Small intestine (tissue), 7 donors: ENCODE data around the gene FLRT1. TPM values are rescaled to one million over a fixed set of nuclear protein-coding genes. Genes with fewer than 3 reads are reported as not detected.

Source experiments
- DNase-seq, 2 donors: peaks; one replicate each; pipeline versions ENCODE4 v3.0.0 to v3.0.0-alpha.2; 2013
- FAIRE-seq: peaks from 2 replicates; lab custom pipeline; 2012; peaks lifted over from hg19 to GRCh38; lab: Jason Lieb, UNC
- H3K27ac ChIP-seq, 3 donors: one replicate each; pipeline ENCODE4 v1.5.1; 2013; ENCODE audit warnings: low read length in 2 of 3, mild to moderate bottlenecking in 2 of 3, control low read depth in 1 of 3, inconsistent platforms in 1 of 3, low read depth in 1 of 3, moderate library complexity in 1 of 3
- H3K27me3 ChIP-seq, 3 donors: one replicate each; pipeline ENCODE4 v1.6.1; 2013; ENCODE audit warnings: low read length in 3 of 3, inconsistent platforms in 1 of 3; ENCODE audit not compliant: control insufficient read depth in 3 of 3, insufficient read depth in 3 of 3
- H3K36me3 ChIP-seq, 3 donors: one replicate each; pipeline ENCODE4 v1.6.1; 2013; ENCODE audit warnings: low read length in 3 of 3, inconsistent platforms in 1 of 3, low read depth in 1 of 3, mild to moderate bottlenecking in 1 of 3, moderate library complexity in 1 of 3; ENCODE audit not compliant: control insufficient read depth in 3 of 3, insufficient read depth in 2 of 3
- H3K4me1 ChIP-seq, 3 donors: one replicate each; pipeline ENCODE4 v1.6.1; 2013; ENCODE audit warnings: low read length in 2 of 3, inconsistent platforms in 1 of 3, low read depth in 1 of 3, mild to moderate bottlenecking in 1 of 3, moderate library complexity in 1 of 3; ENCODE audit not compliant: control insufficient read depth in 3 of 3, insufficient read depth in 2 of 3
- H3K4me3 ChIP-seq, 3 donors: one replicate each; pipeline ENCODE4 v1.5.1; 2013; ENCODE audit warnings: low read length in 3 of 3, control low read depth in 1 of 3, inconsistent platforms in 1 of 3, low read depth in 1 of 3, mild to moderate bottlenecking in 1 of 3, moderate library complexity in 1 of 3
- H3K9me3 ChIP-seq, 2 donors: one replicate each; pipeline ENCODE4 v1.6.1; 2013; ENCODE audit warnings: low read depth in 1 of 2, low read length in 1 of 2; ENCODE audit not compliant: control insufficient read depth in 2 of 2, insufficient read depth in 1 of 2
- WGBS, 3 donors: extraction: QIAGEN DNeasy Blood & Tissue Kit; methylation state at CpG; one replicate each; pipeline ENCODE4 v1.1.7; 2013; 5-methylcytosine and 5-hydroxymethylcytosine counted together
- polyA plus RNA-seq, 4 donors: library from polyadenylated mRNA; stranded (reverse) in 3 of 4; unstranded in 1 of 4; fragments of 200-250 nt in 3 of 4; fragments of 120-200 nt in 1 of 4; gene quantifications; one replicate each; pipeline versions ENCODE4 v1.2.1 to v1.2.3, GENCODE V29; 2013
- donor health status: healthy with polysubstance abuse.
- donor health status: control.
- donor health status: control.
- donor health status: Bipolar disorder and iron deficiency.
- donor health status: healthy.

The FLRT1 gene
- polyA plus RNA-seq, 4 donors = 0.43 to 0.86 TPM; not detected in 2

GRCh38 chr11:64023712-64024710 lies 11.7 kb upstream of the FLRT1 start:
- DNase-seq (no peak), FAIRE-seq (no peak)
- no peaks in the 10 kb centered on the region for H3K36me3 ChIP-seq
- H3K4me3 ChIP-seq = no peak overlapping the region
- H3K27me3 ChIP-seq = peaks cover 0 to 6% (median 0%) of the 10 kb centered on the region in 3 donors
- WGBS, 3 donors = 79 to 92% (median 84%) methylated on average over 20 of the region's 20 CpGs
- H3K27ac ChIP-seq = peak overlapping the region in 1 of 3 donors; percentile 23
- H3K9me3 ChIP-seq = no peaks in the 10 kb centered on the region
- H3K4me1 ChIP-seq = peaks cover 0 to 12% (median 0%) of the 10 kb centered on the region in 3 donors

GRCh38 chr11:64025205-64025604 lies 10.5 kb upstream of the FLRT1 start:
- WGBS, 3 donors = 79 to 84% (median 79%) methylated on average over 4 of the region's 4 CpGs
- Histone ChIP-seq H3K27me3 (peaks cover 0 to 6% (median 0%) of the 10 kb centered on the region in 3 donors), H3K4me1 (peaks cover 0 to 12% (median 0%) of the 10 kb centered on the region in 3 donors), H3K27ac (no peak overlapping the region), H3K9me3 (no peaks in the 10 kb centered on the region), H3K36me3 (no peaks in the 10 kb centered on the region), H3K4me3 (no peak overlapping the region)
- no peak for FAIRE-seq
- DNase-seq = no peak

- Histone ChIP-seq H3K36me3 (no peaks in the 10 kb centered on the region), H3K27ac (no peak overlapping the region), H3K4me3 (no peak overlapping the region), H3K27me3 (peaks cover 0 to 6% (median 0%) of the 10 kb centered on the region in 3 donors), H3K9me3 (no peaks in the 10 kb centered on the region), H3K4me1 (peaks cover 0 to 12% (median 0%) of the 10 kb centered on the region in 3 donors)
- DNase-seq (no peak), FAIRE-seq (no peak)
- 83 to 86% (median 84%) methylated on average over 7 of the region's 7 CpGs for WGBS, 3 donors
Observed at GRCh38 chr11:64026575-64027205, 9.0 kb upstream of the FLRT1 start.

- H3K4me1 ChIP-seq = peaks cover 0 to 10% (median 0%) of the 10 kb centered on the region in 3 donors
- no peak for DNase-seq
- 51 to 81% (median 77%) methylated on average over 19 to 20 of the region's 20 CpGs for WGBS, 3 donors
- no peak for FAIRE-seq
- H3K27ac ChIP-seq = no peak overlapping the region
- no peaks in the 10 kb centered on the region for H3K36me3 ChIP-seq
- H3K9me3 ChIP-seq = no peaks in the 10 kb centered on the region
- peaks cover 0 to 8% (median 2%) of the 10 kb centered on the region in 3 donors for H3K27me3 ChIP-seq
- no peak overlapping the region for H3K4me3 ChIP-seq
Observed at GRCh38 chr11:64027651-64028397, 7.9 kb upstream of the FLRT1 start.

- Histone ChIP-seq H3K9me3 (no peaks in the 10 kb centered on the region), H3K4me1 (peaks cover 0 to 10% (median 0%) of the 10 kb centered on the region in 3 donors), H3K36me3 (no peaks in the 10 kb centered on the region), H3K27me3 (peaks cover 0 to 10% (median 5%) of the 10 kb centered on the region in 3 donors), H3K27ac (no peak overlapping the region), H3K4me3 (no peak overlapping the region)
- no peak for FAIRE-seq
- 18 to 35% (median 31%) methylated on average over 10 to 22 of the region's 22 CpGs for WGBS, 3 donors
- no peak for DNase-seq
Observed at GRCh38 chr11:64028398-64029115, 7.2 kb upstream of the FLRT1 start.

- peaks cover 2 to 20% (median 10%) of the 10 kb centered on the region in 3 donors for H3K27me3 ChIP-seq
- no peaks in the 10 kb centered on the region for H3K36me3 ChIP-seq
- H3K9me3 ChIP-seq = no peaks in the 10 kb centered on the region
- H3K27ac ChIP-seq = no peak overlapping the region
- no peak overlapping the region for H3K4me3 ChIP-seq
- DNase-seq (no peak), FAIRE-seq (no peak)
- peaks cover 0 to 10% (median 0%) of the 10 kb centered on the region in 3 donors for H3K4me1 ChIP-seq
- 81 to 87% (median 85%) methylated on average over 5 to 8 of the region's 8 CpGs for WGBS, 3 donors
Observed at GRCh38 chr11:64029773-64030172, 6.0 kb upstream of the FLRT1 start.

GRCh38 chr11:64031001-64031400 lies 4.7 kb upstream of the FLRT1 start:
- Histone ChIP-seq H3K4me3 (no peak overlapping the region), H3K36me3 (no peaks in the 10 kb centered on the region), H3K9me3 (no peaks in the 10 kb centered on the region), H3K4me1 (peaks cover 0 to 14% (median 4%) of the 10 kb centered on the region in 3 donors), H3K27ac (no peak overlapping the region), H3K27me3 (peaks cover 8 to 27% (median 15%) of the 10 kb centered on the region in 3 donors)
- WGBS, 3 donors = 85 to 89% (median 85%) methylated on average over 3 of the region's 3 CpGs
- FAIRE-seq (no peak), DNase-seq (no peak)
